Right lobe of liver (tissue), 6 donors: ENCODE data around the gene PKP3. TPM values are rescaled to one million over a fixed set of nuclear protein-coding genes. Genes with fewer than 3 reads are reported as not detected.

Source experiments
- ATAC-seq, 4 donors: fragments of 200-7000 bp; cut with Tn5 transposase; one replicate each; pipeline ENCODE4 v1.9.1; 2020; ENCODE audit warnings: mild to moderate bottlenecking in 4 of 4, moderate library complexity in 4 of 4
- DNase-seq, 3 donors: peaks; one replicate each; pipeline ENCODE4 v3.0.0-alpha.2; 2020
- H3K27ac ChIP-seq, 3 donors: fragments of 200-600 bp; one replicate each; pipeline ENCODE4 v1.8.0; 2022
- H3K27me3 ChIP-seq, 2 donors: fragments of 200-600 bp; one replicate each; pipeline ENCODE4 v1.8.0; 2022
- H3K36me3 ChIP-seq, 4 donors: fragments of 200-600 bp; sonication (generic) in 1 of 4; one replicate each; pipeline versions ENCODE4 v1.5.1 to v1.8.0; 2017 to 2022; ENCODE audit warnings: control low read depth in 1 of 4
- H3K4me1 ChIP-seq, 4 donors: fragments of 200-600 bp; sonication (generic) in 1 of 4; one replicate each; pipeline versions ENCODE4 v1.5.1 to v1.8.0; 2017 to 2022; ENCODE audit warnings: control low read depth in 1 of 4
- H3K4me3 ChIP-seq, 3 donors: fragments of 200-600 bp; one replicate each; pipeline ENCODE4 v1.8.0; 2022
- H3K9me3 ChIP-seq, 4 donors: fragments of 200-600 bp; sonication (generic) in 1 of 4; one replicate each; pipeline versions ENCODE4 v1.5.1 to v1.8.0; 2017 to 2022; ENCODE audit warnings: control low read depth in 1 of 4
- POLR2A ChIP-seq: fragments of 450-650 bp; IDR thresholded peaks from one replicate; pipeline ENCODE4 v1.6.1; 2017; ENCODE audit warnings: antibody characterized with exemption, mild to moderate bottlenecking
- WGBS: methylation state at CpG from one replicate; pipeline ENCODE4 v1.1.6; 2018; ENCODE audit warnings: low coverage, low lambda C conversion rate; ENCODE audit not compliant: insufficient coverage; ENCODE audit errors: missing lambda C conversion rate; 5-methylcytosine and 5-hydroxymethylcytosine counted together
- intact Hi-C, 2 donors: fragments of 100-400 bp; cut with DNase I; formaldehyde crosslinking; loops; one replicate each; pipeline versions ENCODE4 v1.11.2 to v1.14.1; 2022
- total RNA-seq, 6 experiments: library from RNA; depleted of rRNA in 2 of 6; stranded (reverse); fragments of >200 nt in 2 of 6; fragmentation: NEBNext Ultra II Directional in 3 of 6; extraction: Animal tissue kit (Norgen Biotek cat#: 25700) in 3 of 6; gene quantifications; one replicate each; pipeline versions ENCODE4 v1.1.0 to v1.2.4, GENCODE V29; 2016 to 2023
- TF ChIP-seq, protein P1 (sequence below), 4 donors: fragments of 200-600 bp in 3 of 4; fragments of 450-650 bp in 1 of 4; IDR thresholded peaks; one replicate each; pipeline versions ENCODE4 v1.5.1 to v1.8.0; 2016 to 2022; ENCODE audit warnings: antibody characterized with exemption in 4 of 4, mild to moderate bottlenecking in 2 of 4
- donor health status: DM: no; HTN: yes; CAD: no.
- donor health status: DM: no; HTN: no; CAD: no.
- donor health status: DM: no; HTN: no; CAD: no.
- donor health status: DM: no; HTN: yes; CAD: no.
- donor health status: DM: no; HTN: yes; CAD: no.

The PKP3 gene
- total RNA-seq, 6 experiments from 2014 or later: 0.43 to 1.5 (median 0.47) TPM; not detected in 3

DNA sequence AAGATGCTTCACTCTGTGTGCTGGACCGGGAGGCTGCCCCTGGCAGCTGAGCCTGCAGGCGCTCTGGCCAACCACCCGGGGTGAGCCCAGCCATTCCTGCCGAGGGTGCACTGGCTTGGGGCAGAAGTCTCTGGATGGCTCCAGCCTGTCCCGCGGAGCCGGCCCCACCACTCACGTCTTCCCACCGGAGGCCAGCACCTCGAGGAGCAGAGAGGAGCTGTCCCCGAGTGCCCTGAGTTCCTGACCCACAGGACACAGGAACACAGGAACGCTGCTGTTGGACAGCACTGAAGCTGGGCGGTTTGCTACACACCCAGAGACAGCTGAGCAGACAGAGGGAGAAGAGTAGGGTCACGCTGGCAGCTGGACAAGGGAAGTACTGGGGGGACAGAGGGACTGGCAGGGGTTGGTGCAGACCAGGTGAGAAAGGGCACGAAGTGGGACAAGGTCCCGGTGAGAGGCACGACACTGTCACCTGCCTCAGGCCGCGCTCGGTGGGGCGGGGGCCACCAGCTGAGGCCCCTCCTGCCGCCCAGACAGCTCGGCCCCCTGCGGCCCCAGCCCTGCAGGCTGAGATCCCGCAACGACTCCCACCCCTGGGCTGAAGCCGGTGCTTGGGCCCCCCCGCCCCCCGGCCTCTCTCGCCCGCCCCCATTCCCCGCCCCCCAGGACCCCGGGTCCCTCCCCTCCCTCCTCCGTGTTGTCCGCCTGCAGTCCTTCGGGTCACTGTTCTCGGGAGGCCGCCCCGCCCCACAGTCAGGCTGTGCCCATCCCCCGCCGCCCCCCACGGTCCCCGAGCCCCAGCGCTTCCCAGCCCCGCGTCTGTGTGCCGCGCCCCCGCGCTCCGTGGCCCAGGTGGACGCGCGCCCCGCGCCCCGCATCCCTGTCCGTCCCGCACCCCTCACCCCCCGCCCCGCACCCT lies 25.3 kb upstream of the PKP3 start:
- H3K4me1 ChIP-seq: no peaks in the 10 kb centered on the region
- no peaks in the 10 kb centered on the region for H3K36me3 ChIP-seq
- peaks cover 0 to 10% of the 10 kb centered on the region in 2 donors for H3K27me3 ChIP-seq
- WGBS: 0% methylated on average over 12 of the region's 61 CpGs
- DNase-seq (peak in 1 of 3 donors; percentile 52), ATAC-seq (peak in 2 of 4 donors; percentile 22 to 26)
- H3K9me3 ChIP-seq: no peaks in the 10 kb centered on the region
- no peak overlapping the region for H3K27ac ChIP-seq
- H3K4me3 ChIP-seq: no peak overlapping the region
- no peak for TF ChIP-seq POLR2A
- TF ChIP-seq, protein P1, sequence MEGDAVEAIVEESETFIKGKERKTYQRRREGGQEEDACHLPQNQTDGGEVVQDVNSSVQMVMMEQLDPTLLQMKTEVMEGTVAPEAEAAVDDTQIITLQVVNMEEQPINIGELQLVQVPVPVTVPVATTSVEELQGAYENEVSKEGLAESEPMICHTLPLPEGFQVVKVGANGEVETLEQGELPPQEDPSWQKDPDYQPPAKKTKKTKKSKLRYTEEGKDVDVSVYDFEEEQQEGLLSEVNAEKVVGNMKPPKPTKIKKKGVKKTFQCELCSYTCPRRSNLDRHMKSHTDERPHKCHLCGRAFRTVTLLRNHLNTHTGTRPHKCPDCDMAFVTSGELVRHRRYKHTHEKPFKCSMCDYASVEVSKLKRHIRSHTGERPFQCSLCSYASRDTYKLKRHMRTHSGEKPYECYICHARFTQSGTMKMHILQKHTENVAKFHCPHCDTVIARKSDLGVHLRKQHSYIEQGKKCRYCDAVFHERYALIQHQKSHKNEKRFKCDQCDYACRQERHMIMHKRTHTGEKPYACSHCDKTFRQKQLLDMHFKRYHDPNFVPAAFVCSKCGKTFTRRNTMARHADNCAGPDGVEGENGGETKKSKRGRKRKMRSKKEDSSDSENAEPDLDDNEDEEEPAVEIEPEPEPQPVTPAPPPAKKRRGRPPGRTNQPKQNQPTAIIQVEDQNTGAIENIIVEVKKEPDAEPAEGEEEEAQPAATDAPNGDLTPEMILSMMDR (IDR thresholded peaks at IDR 0.05): no peak
- intact Hi-C loops: loop anchor here (5.0 to 10.0 kb wide), 3 partner anchors 64 to 114 kb away; partner anchors contain the start of gene IFITM2 (in 1 of the 2)

DNA sequence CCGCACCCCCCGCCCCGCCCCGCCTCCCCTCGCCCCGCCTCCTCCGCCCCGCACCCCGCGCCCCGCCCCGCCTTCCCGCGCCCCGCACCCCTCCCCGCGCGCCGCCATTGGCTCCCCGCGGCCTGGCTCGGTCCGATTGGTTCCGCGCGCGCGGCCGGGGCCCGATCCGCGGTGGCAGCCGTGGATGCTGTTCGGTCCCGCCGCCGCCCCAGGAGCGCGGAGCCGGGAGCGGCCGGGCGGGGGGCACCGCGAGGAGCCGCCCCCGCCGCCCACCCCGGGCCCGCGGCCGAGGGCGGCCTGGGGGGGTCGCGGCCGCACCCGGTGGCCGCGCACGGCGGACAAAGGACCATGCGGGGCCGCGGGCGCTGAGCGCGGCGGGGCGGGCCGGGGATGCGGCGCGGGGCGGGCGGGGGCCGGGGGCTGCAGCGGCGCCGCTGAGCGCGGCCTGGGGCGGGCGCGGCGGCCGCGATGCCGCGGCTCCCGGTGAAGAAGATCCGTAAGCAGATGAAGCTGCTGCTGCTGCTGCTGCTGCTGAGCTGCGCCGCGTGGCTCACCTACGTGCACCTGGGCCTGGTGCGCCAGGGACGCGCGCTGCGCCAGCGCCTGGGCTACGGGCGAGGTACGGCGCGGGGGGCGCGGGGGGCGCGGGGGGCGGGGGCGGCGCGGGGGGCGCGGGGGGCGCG lies 24.5 kb upstream of the PKP3 start, which contains the start of gene B4GALNT4:
Gene B4GALNT4 (plus strand): TSS at position 164 of the 683 bp plus-strand sequence. CDS start 305 bp downstream, at position 469.
- Histone ChIP-seq H3K36me3 (no peaks in the 10 kb centered on the region), H3K27ac (no peak within 1 kb of the TSS), H3K4me3 (no peak within 1 kb of the TSS), H3K27me3 (peaks cover 0 to 10% of the 10 kb centered on the region in 2 donors), H3K4me1 (no peaks in the 10 kb centered on the region), H3K9me3 (no peaks in the 10 kb centered on the region)
- DNase-seq (peak in 1 of 3 donors; percentile 20), ATAC-seq (no peak)
- no peak for TF ChIP-seq POLR2A
- TF ChIP-seq, protein P1 (IDR thresholded peaks at IDR 0.05): no peak
- 3% methylated on average over 34 of the region's 118 CpGs for WGBS
- intact Hi-C loops: loop anchor here (5.0 to 10.0 kb wide), 3 partner anchors 65 to 115 kb away; partner anchors contain the start of gene IFITM2 (in 1 of the 2)

DNA sequence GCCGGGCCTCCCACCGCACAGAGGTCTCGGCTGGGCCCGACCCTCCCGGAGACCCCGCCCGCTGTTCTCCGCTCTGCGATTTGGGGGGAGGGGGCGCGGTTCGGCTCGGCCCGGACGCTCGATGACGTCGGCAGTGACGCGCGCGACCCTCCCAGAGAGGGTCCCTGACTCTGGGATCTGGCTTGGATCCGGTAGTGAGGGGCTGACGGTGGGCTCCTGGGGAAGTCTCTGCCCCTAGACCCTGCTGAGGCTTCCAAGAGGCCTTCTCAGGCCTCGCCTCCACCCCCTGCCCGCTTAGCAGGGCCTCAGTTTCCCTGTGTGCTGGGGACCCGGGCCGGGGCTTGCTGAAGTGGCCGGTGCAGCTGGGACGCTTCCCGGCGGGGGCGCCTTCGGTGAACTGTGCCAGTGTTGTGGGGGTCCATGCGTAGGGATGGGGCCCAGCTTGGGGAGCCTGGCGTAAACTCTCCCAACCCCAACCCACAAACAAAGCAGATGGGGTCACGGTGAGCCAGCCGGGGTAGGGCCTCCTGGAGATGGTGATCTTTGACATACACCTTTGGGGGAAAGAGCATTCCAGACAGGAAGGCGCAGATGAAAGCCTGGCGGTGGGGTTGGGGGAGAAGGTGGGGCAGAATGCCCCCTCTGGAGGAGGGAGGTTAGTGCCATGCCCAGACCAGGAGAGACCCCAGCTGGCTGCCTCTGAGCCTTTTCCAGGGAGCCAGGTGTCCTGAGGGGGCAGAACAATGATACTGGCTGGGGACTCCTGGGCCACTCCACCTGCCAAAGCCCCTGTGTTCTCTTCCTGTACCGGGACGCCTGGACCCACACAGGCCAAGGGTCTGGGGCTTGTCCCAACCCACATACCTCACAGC lies 23.7 kb upstream of the PKP3 start:
- peak in 1 of 3 donors; percentile 55 for DNase-seq
- no peaks in the 10 kb centered on the region for H3K4me1 ChIP-seq
- no peak overlapping the region for H3K4me3 ChIP-seq
- no peaks in the 10 kb centered on the region for H3K9me3 ChIP-seq
- TF ChIP-seq, protein P1 (IDR thresholded peaks at IDR 0.05): no peak
- no peak for TF ChIP-seq POLR2A
- H3K27me3 ChIP-seq: peaks cover 0 to 10% of the 10 kb centered on the region in 2 donors
- H3K27ac ChIP-seq: no peak overlapping the region
- H3K36me3 ChIP-seq: no peaks in the 10 kb centered on the region
- 0% methylated on average over 7 of the region's 42 CpGs for WGBS
- ATAC-seq: no peak
- intact Hi-C loops: no loop called here

DNA sequence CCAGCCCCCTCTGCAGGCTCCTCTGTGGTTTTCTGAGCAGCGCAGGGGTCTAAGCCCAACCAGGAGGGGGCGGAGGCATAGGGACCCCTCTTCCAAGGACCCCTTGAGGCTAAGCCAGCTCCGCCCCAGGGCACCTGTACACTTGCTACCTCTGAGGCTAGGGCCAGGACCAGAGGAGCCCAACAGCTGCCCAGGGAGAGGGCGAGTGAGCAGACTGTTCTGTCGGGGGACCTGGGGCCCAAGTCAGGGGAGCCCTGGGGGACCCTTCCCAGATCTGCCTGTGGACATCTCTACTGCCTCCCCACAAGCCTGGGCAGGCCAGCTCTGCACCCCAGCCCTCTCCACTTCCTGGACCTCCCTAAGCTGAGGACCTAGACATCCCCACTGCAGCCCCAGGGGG lies 23.0 kb upstream of the PKP3 start:
- no peak for TF ChIP-seq POLR2A
- TF ChIP-seq, protein P1 (IDR thresholded peaks at IDR 0.05): no peak
- no peaks in the 10 kb centered on the region for H3K9me3 ChIP-seq
- H3K36me3 ChIP-seq: no peaks in the 10 kb centered on the region
- intact Hi-C loops: no loop called here
- WGBS: 69% methylated on average over 2 of the region's 5 CpGs
- H3K4me3 ChIP-seq: no peak overlapping the region
- H3K4me1 ChIP-seq: no peaks in the 10 kb centered on the region
- peak in 2 of 4 donors; percentile 19 to 29 for ATAC-seq
- peaks cover 0 to 10% of the 10 kb centered on the region in 2 donors for H3K27me3 ChIP-seq
- H3K27ac ChIP-seq: no peak overlapping the region
- peak in 1 of 3 donors; percentile 43 for DNase-seq
